ENCODE data around the gene RUBCNL.

RUBCNL gene

GRCh38 chr13:46339035-46339666 is 47.9 kb downstream of the RUBCNL start:
- DNase-seq = no peak

- DNase-seq = no peak
These were observed 49.4 kb downstream of the RUBCNL start for GRCh38 chr13:46337700-46338099.

- no peak for DNase-seq
These were observed 52.8 kb downstream of the RUBCNL start for GRCh38 chr13:46334035-46334822.

GRCh38 chr13:46332772-46333171 is 54.3 kb downstream of the RUBCNL start:
- DNase-seq = no peak

- DNase-seq = no peak
These were observed 57.4 kb downstream of the RUBCNL start for GRCh38 chr13:46329624-46330023.

- no peak for DNase-seq
These were observed 59.8 kb downstream of the RUBCNL start for GRCh38 chr13:46327246-46327645.

GRCh38 chr13:46324976-46325375 is 62.1 kb downstream of the RUBCNL start:
- DNase-seq = no peak

- DNase-seq = no peak
These were observed 65.4 kb downstream of the RUBCNL start for GRCh38 chr13:46321494-46322225.

GRCh38 chr13:46320821-46321220 is 66.2 kb downstream of the RUBCNL start:
- DNase-seq = no peak

GRCh38 chr13:46320406-46320805 is 66.6 kb downstream of the RUBCNL start:
- DNase-seq = no peak

GRCh38 chr13:46318986-46319385 is 68.1 kb downstream of the RUBCNL start:
- no peak for DNase-seq

GRCh38 chr13:46317120-46317519 is 69.9 kb downstream of the RUBCNL start:
- DNase-seq = no peak

GRCh38 chr13:46315491-46316075 is 71.5 kb downstream of the RUBCNL start:
- no peak for DNase-seq

GRCh38 chr13:46315036-46315435 is 72.0 kb downstream of the RUBCNL start:
- DNase-seq = no peak

- DNase-seq = no peak
These were observed 72.5 kb downstream of the RUBCNL start for GRCh38 chr13:46314587-46314986.

- no peak for DNase-seq
These were observed 73.4 kb downstream of the RUBCNL start for GRCh38 chr13:46313432-46314257.

GRCh38 chr13:46313024-46313423 is 74.0 kb downstream of the RUBCNL start:
- no peak for DNase-seq

- DNase-seq = no peak
These were observed 75.8 kb downstream of the RUBCNL start for GRCh38 chr13:46311217-46311616.

- no peak for DNase-seq
These were observed 77.0 kb downstream of the RUBCNL start for GRCh38 chr13:46310066-46310465.

- no peak for DNase-seq
These were observed 79.5 kb downstream of the RUBCNL start for GRCh38 chr13:46307554-46307953.

GRCh38 chr13:46304546-46304945 is 82.5 kb downstream of the RUBCNL start:
- no peak for DNase-seq

GRCh38 chr13:46303742-46304385 is 83.2 kb downstream of the RUBCNL start:
- DNase-seq = no peak

Data from activated gamma-delta T cell (primary cell).